Esophagus squamous epithelium (tissue), 5 donors: ENCODE results near the gene DOCK2. TPM values are rescaled to one million over a fixed set of nuclear protein-coding genes. Genes with fewer than 3 reads are reported as not detected.
"Not testable (repeated sequence)": the region's sequence is repeated elsewhere in the genome, so short reads cannot be mapped to it uniquely, and the experiment has no call there.

Experiments
- DNase-seq: peaks from one replicate; lab custom pipeline; 2025; lab: John Stamatoyannopoulos, UW
- H3K27ac ChIP-seq, 4 donors: fragments of 200-600 bp; sonication (generic); one replicate each; pipeline ENCODE4 v1.5.1; 2016 to 2019; ENCODE audit warnings: mild to moderate bottlenecking in 1 of 4
- H3K27me3 ChIP-seq, 4 donors: fragments of 200-600 bp; sonication (generic); 1 replicate in 3 of 4; 2 replicates in 1 of 4; pipeline versions ENCODE4 v1.5.1 to v1.6.0; 2017 to 2021; ENCODE audit warnings: antibody characterized with exemption in 1 of 4
- H3K36me3 ChIP-seq, 3 donors: fragments of 200-600 bp; sonication (generic); one replicate each; pipeline ENCODE4 v1.5.1; 2016 to 2019
- H3K4me1 ChIP-seq, 3 donors: fragments of 200-600 bp; sonication (generic); one replicate each; pipeline ENCODE4 v1.5.1; 2017 to 2019
- H3K4me3 ChIP-seq, 4 donors: fragments of 200-600 bp; sonication (generic); 1 replicate in 3 of 4; 2 replicates in 1 of 4; pipeline ENCODE4 v1.5.1; 2016 to 2019; ENCODE audit warnings: mild to moderate bottlenecking in 2 of 4, moderate library complexity in 1 of 4
- H3K9me3 ChIP-seq, 3 donors: fragments of 200-600 bp; sonication (generic); one replicate each; pipeline ENCODE4 v1.5.1; 2016 to 2019
- POLR2A ChIP-seq, 4 donors: fragments of 450-650 bp; IDR thresholded peaks; one replicate each; pipeline ENCODE4 v1.6.1; 2017; ENCODE audit warnings: antibody characterized with exemption in 4 of 4, mild to moderate bottlenecking in 4 of 4, moderate library complexity in 3 of 4
- WGBS, 2 donors: methylation state at CpG; one replicate each; pipeline ENCODE4 v1.1.5; 2018; 5-methylcytosine and 5-hydroxymethylcytosine counted together
- intact Hi-C: fragments of 100-400 bp; cut with DNase I; formaldehyde crosslinking; loops from one replicate; pipeline ENCODE4 v1.15.0; 2022
- total RNA-seq, 4 donors: library from RNA; depleted of rRNA; stranded (reverse); fragments of >200 nt; gene quantifications; one replicate each; pipeline ENCODE4 v1.1.0, GENCODE V29; 2016
- TF ChIP-seq, protein P1 (sequence below), 6 experiments: fragments of 450-650 bp in 4 of 6; fragments of 200-600 bp in 2 of 6; sonication (generic) in 2 of 6; IDR thresholded peaks; one replicate each; pipeline ENCODE4 v1.5.1; 2016 to 2019; ENCODE audit warnings: antibody characterized with exemption in 6 of 6, mild to moderate bottlenecking in 4 of 6, moderate library complexity in 4 of 6
- donor health status: DM: yes; HTN: yes; CAD: no.

DOCK2 gene
- total RNA-seq, 4 donors from 2014 or later, result 4.1 to 14.5 (median 10.0) TPM

DNA sequence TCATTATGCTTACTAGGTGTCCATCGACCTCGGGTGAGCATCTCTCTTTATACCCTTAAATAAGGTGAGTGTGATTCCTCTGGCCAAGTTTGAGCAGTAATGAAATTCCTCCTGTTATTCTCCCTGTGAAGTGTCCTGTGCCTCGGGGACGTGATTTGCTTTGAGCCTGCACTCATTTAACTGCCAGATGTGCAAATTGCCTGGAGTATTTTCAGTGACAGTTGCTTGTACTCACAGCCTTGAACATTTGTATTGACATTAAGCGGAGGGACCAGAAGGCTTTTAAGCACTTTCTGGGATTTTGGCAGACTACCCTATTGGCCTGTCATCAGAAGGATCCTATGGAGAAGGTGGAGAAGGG is 126.9 kb downstream of the DOCK2 start:
- 42 to 60% methylated on average over 4 to 5 of the region's 5 CpGs for WGBS, 2 donors
- H3K9me3 ChIP-seq, result no peaks in the 10 kb centered on the region
- H3K36me3 ChIP-seq, result no peaks in the 10 kb centered on the region
- H3K27me3 ChIP-seq, result no peaks in the 10 kb centered on the region
- no peak overlapping the region for H3K4me3 ChIP-seq
- no peak for TF ChIP-seq POLR2A (IDR thresholded peaks at IDR 0.05)
- TF ChIP-seq, protein P1, sequence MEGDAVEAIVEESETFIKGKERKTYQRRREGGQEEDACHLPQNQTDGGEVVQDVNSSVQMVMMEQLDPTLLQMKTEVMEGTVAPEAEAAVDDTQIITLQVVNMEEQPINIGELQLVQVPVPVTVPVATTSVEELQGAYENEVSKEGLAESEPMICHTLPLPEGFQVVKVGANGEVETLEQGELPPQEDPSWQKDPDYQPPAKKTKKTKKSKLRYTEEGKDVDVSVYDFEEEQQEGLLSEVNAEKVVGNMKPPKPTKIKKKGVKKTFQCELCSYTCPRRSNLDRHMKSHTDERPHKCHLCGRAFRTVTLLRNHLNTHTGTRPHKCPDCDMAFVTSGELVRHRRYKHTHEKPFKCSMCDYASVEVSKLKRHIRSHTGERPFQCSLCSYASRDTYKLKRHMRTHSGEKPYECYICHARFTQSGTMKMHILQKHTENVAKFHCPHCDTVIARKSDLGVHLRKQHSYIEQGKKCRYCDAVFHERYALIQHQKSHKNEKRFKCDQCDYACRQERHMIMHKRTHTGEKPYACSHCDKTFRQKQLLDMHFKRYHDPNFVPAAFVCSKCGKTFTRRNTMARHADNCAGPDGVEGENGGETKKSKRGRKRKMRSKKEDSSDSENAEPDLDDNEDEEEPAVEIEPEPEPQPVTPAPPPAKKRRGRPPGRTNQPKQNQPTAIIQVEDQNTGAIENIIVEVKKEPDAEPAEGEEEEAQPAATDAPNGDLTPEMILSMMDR (IDR thresholded peaks at IDR 0.05), result no peak
- H3K27ac ChIP-seq, result no peak overlapping the region
- intact Hi-C loops, result no loop called here
- DNase-seq, result no peak
- no peaks in the 10 kb centered on the region for H3K4me1 ChIP-seq

GRCh38 chr5:169765176-169765996 is 128.3 kb downstream of the DOCK2 start:
- TF ChIP-seq, protein P1 (IDR thresholded peaks at IDR 0.05), result no peak
- TF ChIP-seq POLR2A (IDR thresholded peaks at IDR 0.05), result no peak
- H3K36me3 ChIP-seq, result no peaks in the 10 kb centered on the region
- H3K9me3 ChIP-seq, result no peaks in the 10 kb centered on the region
- no peak overlapping the region for H3K27ac ChIP-seq
- no peaks in the 10 kb centered on the region for H3K4me1 ChIP-seq
- no peak for DNase-seq
- no peaks in the 10 kb centered on the region for H3K27me3 ChIP-seq
- intact Hi-C loops, result no loop called here
- no peak overlapping the region for H3K4me3 ChIP-seq
- 42 to 46% methylated on average over 3 of the region's 3 CpGs for WGBS, 2 donors

DNA sequence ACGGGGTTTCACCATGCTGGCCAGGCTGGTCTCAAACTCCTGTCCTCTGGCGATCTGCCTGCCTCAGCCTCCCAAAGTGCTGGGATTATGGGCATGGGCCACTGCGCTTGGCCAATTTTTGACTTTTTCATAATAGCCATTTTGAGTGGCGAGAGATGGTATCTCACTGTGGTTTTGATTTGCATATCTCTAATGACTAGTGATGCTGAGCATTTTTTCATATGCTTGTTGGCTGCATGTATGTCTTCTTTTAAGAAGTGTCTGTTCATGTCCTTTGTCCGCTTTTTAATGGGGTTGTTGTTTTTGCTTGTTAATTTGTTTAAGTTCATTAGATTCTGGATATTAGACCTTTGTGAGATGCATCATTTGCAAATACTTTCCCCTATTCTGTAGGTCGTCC is 129.9 kb downstream of the DOCK2 start:
- H3K4me3 ChIP-seq, H3K4me1 ChIP-seq, H3K27me3 ChIP-seq, H3K36me3 ChIP-seq, H3K9me3 ChIP-seq, H3K27ac ChIP-seq, intact Hi-C loops, DNase-seq: not testable (repeated sequence)
- whole genome bisulfite sequencing, 2 donors, result 82 to 94% methylated on average over 4 to 6 of the region's 6 CpGs

GRCh38 chr5:169767938-169768337 is 130.9 kb downstream of the DOCK2 start:
- Histone ChIP-seq H3K36me3 (no peaks in the 10 kb centered on the region), H3K27me3 (no peaks in the 10 kb centered on the region), H3K4me3 (no peak overlapping the region), H3K27ac (no peak overlapping the region), H3K4me1 (no peaks in the 10 kb centered on the region), H3K9me3 (no peaks in the 10 kb centered on the region)
- DNase-seq, result no peak
- 62 to 69% methylated on average over 6 of the region's 6 CpGs for WGBS, 2 donors
- intact Hi-C loops, result no loop called here
- TF ChIP-seq POLR2A (IDR thresholded peaks at IDR 0.05), result no peak
- TF ChIP-seq, protein P1 (IDR thresholded peaks at IDR 0.05), result no peak

DNA sequence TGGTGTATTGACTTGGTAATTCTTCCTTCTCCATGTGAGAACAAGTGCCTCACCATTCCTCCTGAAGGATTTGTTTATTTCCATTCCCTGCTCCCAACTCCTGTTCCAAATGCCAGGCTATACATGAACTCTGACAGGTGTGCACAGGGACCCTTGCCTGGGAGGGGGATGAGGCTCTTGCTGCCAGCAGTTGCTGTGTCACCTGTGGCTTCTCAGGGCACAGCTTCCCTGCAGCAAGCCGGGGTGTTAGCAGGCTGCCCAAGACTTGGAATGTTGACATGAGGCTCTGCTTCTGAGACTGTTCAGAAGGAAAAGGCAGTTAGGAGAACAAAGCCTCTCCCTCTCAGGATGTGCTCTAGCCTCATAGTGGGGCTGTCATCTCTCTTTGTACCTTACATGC is 131.3 kb downstream of the DOCK2 start:
- no peaks in the 10 kb centered on the region for H3K9me3 ChIP-seq
- no peaks in the 10 kb centered on the region for H3K36me3 ChIP-seq
- intact Hi-C loops, result no loop called here
- WGBS, 2 donors, result 50% methylated on average over 1 of the region's 1 CpG; no CpG with 5 or more reads in 1 of the 2 donors
- DNase-seq, result no peak
- H3K27ac ChIP-seq, result no peak overlapping the region
- H3K27me3 ChIP-seq, result no peaks in the 10 kb centered on the region
- no peaks in the 10 kb centered on the region for H3K4me1 ChIP-seq
- no peak for TF ChIP-seq POLR2A (IDR thresholded peaks at IDR 0.05)
- TF ChIP-seq, protein P1 (IDR thresholded peaks at IDR 0.05), result no peak
- H3K4me3 ChIP-seq, result no peak overlapping the region
